ENCODE measurements around the gene PARS2.

- no peak for TF ChIP-seq CTCF (IDR thresholded peaks at IDR 0.05 in 8 of 11, conservative IDR thresholded peaks at IDR 0.05 in 3 of 11)
- no peak for TF ChIP-seq POLR2AphosphoS5 (IDR thresholded peaks at IDR 0.05)
- TF ChIP-seq POLR2A (IDR thresholded peaks at IDR 0.05) = no peak
These were observed 41.1 kb upstream of the PARS2 start for GRCh38 chr1:54805466-54805865.
